H9 (cell line): ENCODE results near the gene PRG2. TPM values are rescaled to one million over a fixed set of nuclear protein-coding genes. Genes with fewer than 3 reads are reported as not detected.

Source experiments
- DNase-seq: peaks from one replicate; pipeline ENCODE4 v3.0.0-alpha.2; 2017
- H2AFZ ChIP-seq: one replicate; pipeline ENCODE4 v1.6.1; 2013; ENCODE audit warnings: mild to moderate bottlenecking, low read length, control low read depth, moderate library complexity
- H2AK5ac ChIP-seq: 2 replicates; pipeline ENCODE4 v1.6.1; 2013; ENCODE audit warnings: low read length, control low read depth, mixed read lengths; ENCODE audit not compliant: insufficient read length
- H2BK120ac ChIP-seq: one replicate; pipeline ENCODE4 v1.6.1; 2013; ENCODE audit warnings: low read depth, mild to moderate bottlenecking, low read length, control low read depth, inconsistent platforms; ENCODE audit not compliant: poor library complexity, severe bottlenecking
- H2BK12ac ChIP-seq: 2 replicates; pipeline ENCODE4 v1.6.1; 2013; ENCODE audit warnings: low read length, control low read depth, mixed read lengths, low read depth; ENCODE audit not compliant: insufficient read length
- H2BK15ac ChIP-seq: 2 replicates; pipeline ENCODE4 v1.6.1; 2013; ENCODE audit warnings: low read depth, low read length, control low read depth
- H2BK20ac ChIP-seq: one replicate; pipeline ENCODE4 v1.6.1; 2013; ENCODE audit warnings: low read depth, mild to moderate bottlenecking, low read length, control low read depth, inconsistent platforms; ENCODE audit not compliant: poor library complexity, severe bottlenecking
- H2BK5ac ChIP-seq: 2 replicates; pipeline ENCODE4 v1.6.1; 2013; ENCODE audit warnings: low read length, control low read depth, mixed read lengths; ENCODE audit not compliant: insufficient read length
- H3K14ac ChIP-seq: 2 replicates; pipeline ENCODE4 v1.6.1; 2013; ENCODE audit warnings: low read length, control low read depth; ENCODE audit not compliant: insufficient read depth
- H3K18ac ChIP-seq: 2 replicates; pipeline ENCODE4 v1.6.1; 2013; ENCODE audit warnings: low read depth, mild to moderate bottlenecking, mixed read lengths, low read length, control low read depth; ENCODE audit not compliant: insufficient read length
- H3K23ac ChIP-seq: 2 replicates; pipeline ENCODE4 v1.6.1; 2013; ENCODE audit warnings: low read length, control low read depth, mixed read lengths, low read depth; ENCODE audit not compliant: insufficient read length
- H3K23me2 ChIP-seq: 2 replicates; pipeline ENCODE4 v1.6.1; 2013; ENCODE audit warnings: low read depth, mild to moderate bottlenecking, mixed read lengths, low read length, control low read depth; ENCODE audit not compliant: insufficient read length, poor library complexity, severe bottlenecking
- H3K27ac ChIP-seq: 2 replicates; pipeline ENCODE4 v1.5.1; 2013; ENCODE audit warnings: low read length, control low read depth, mixed read lengths, low read depth; ENCODE audit not compliant: insufficient read length
- H3K27me3 ChIP-seq: 2 replicates; pipeline ENCODE4 v1.6.1; 2013; ENCODE audit warnings: low read length, control low read depth, inconsistent platforms; ENCODE audit not compliant: insufficient read depth
- H3K4ac ChIP-seq: 2 replicates; pipeline ENCODE4 v1.6.1; 2013; ENCODE audit warnings: low read depth, mild to moderate bottlenecking, control low read depth, inconsistent platforms, low read length, moderate library complexity
- H3K4me1 ChIP-seq: 2 replicates; pipeline ENCODE4 v1.6.1; 2013; ENCODE audit warnings: low read length, control low read depth, inconsistent platforms; ENCODE audit not compliant: insufficient read depth
- H3K4me2 ChIP-seq: 2 replicates; pipeline ENCODE4 v1.6.1; 2013; ENCODE audit warnings: low read length, control low read depth, mixed read lengths; ENCODE audit not compliant: insufficient read length, insufficient read depth
- H3K56ac ChIP-seq: 2 replicates; pipeline ENCODE4 v1.6.1; 2013; ENCODE audit warnings: low read depth, mild to moderate bottlenecking, mixed read lengths, low read length, control low read depth; ENCODE audit not compliant: insufficient read length
- H3K79me1 ChIP-seq: 2 replicates; pipeline ENCODE4 v1.6.1; 2013; ENCODE audit warnings: low read depth, mild to moderate bottlenecking, moderate library complexity, low read length, control low read depth, inconsistent platforms; ENCODE audit not compliant: insufficient read depth, poor library complexity, severe bottlenecking
- H3K79me2 ChIP-seq: 2 replicates; pipeline ENCODE4 v1.6.1; 2013; ENCODE audit warnings: low read length, control low read depth, inconsistent platforms; ENCODE audit not compliant: insufficient read depth
- H3K9ac ChIP-seq: 2 replicates; pipeline ENCODE4 v1.6.1; 2013; ENCODE audit warnings: low read length, control low read depth, mixed read lengths; ENCODE audit not compliant: insufficient read length; ENCODE audit errors: extremely low read depth
- H3K9me3 ChIP-seq: one replicate; pipeline ENCODE4 v1.6.1; 2013; ENCODE audit warnings: low read depth, low read length, inconsistent platforms; ENCODE audit not compliant: control insufficient read depth
- H3T11ph ChIP-seq: one replicate; pipeline ENCODE4 v1.6.1; 2013; ENCODE audit warnings: mild to moderate bottlenecking, low read length, control low read depth, inconsistent platforms
- H4K20me1 ChIP-seq: one replicate; pipeline ENCODE4 v1.6.1; 2013; ENCODE audit not compliant: control insufficient read depth, insufficient read length, insufficient read depth
- H4K5ac ChIP-seq: 2 replicates; pipeline ENCODE4 v1.6.1; 2013; ENCODE audit warnings: low read depth, mild to moderate bottlenecking, mixed read lengths, low read length, control low read depth; ENCODE audit not compliant: insufficient read length
- H4K8ac ChIP-seq: replicated peaks from 2 replicates; pipeline ENCODE4 v1.6.1; 2013; ENCODE audit warnings: low read length, control low read depth, mixed read lengths, low read depth; ENCODE audit not compliant: insufficient read length
- H4K91ac ChIP-seq: 2 replicates; pipeline ENCODE4 v1.6.1; 2013; ENCODE audit warnings: low read depth, mild to moderate bottlenecking, moderate library complexity, mixed read lengths, low read length, control low read depth; ENCODE audit not compliant: insufficient read length
- H3K27ac Mint-ChIP-seq, 3 experiments: 2 replicates in 2 of 3; 3 replicates in 1 of 3; pipeline ENCODE4 v1.8.0; 2020 to 2021; ENCODE audit warnings: mixed read lengths in 3 of 3, mild to moderate bottlenecking in 1 of 3, moderate library complexity in 1 of 3
- H3K27me3 Mint-ChIP-seq: 2 replicates; pipeline ENCODE4 v1.8.0; 2021; ENCODE audit warnings: low read depth, mild to moderate bottlenecking, moderate library complexity, mixed read lengths
- H3K36me3 Mint-ChIP-seq, 3 experiments: 2 replicates in 2 of 3; 3 replicates in 1 of 3; pipeline ENCODE4 v1.8.0; 2020 to 2021; ENCODE audit warnings: low read depth in 3 of 3, mixed read lengths in 3 of 3; ENCODE audit not compliant: insufficient read depth in 1 of 3
- H3K4me1 Mint-ChIP-seq, 2 experiments: 2 replicates each; pipeline ENCODE4 v1.8.0; 2020; ENCODE audit warnings: mixed read lengths in 2 of 2
- H3K4me3 Mint-ChIP-seq, 2 experiments: 2 replicates in 1 of 2; 3 replicates in 1 of 2; pipeline ENCODE4 v1.8.0; 2020 to 2021; ENCODE audit warnings: mild to moderate bottlenecking in 2 of 2, mixed read lengths in 2 of 2, moderate library complexity in 1 of 2
- H3K9me3 Mint-ChIP-seq, 2 experiments: 2 replicates in 1 of 2; 3 replicates in 1 of 2; pipeline ENCODE4 v1.8.0; 2020; ENCODE audit warnings: mild to moderate bottlenecking in 2 of 2, mixed read lengths in 2 of 2, moderate library complexity in 1 of 2
- WGBS: extraction: QIAGEN DNeasy Blood & Tissue Kit; methylation state at CpG from one replicate; pipeline ENCODE4 v1.1.7; 2013; ENCODE audit warnings: missing lambda C conversion rate, low lambda C conversion rate, mixed read lengths; ENCODE audit not compliant: insufficient read length; ENCODE audit errors: extremely low coverage; 5-methylcytosine and 5-hydroxymethylcytosine counted together
- total RNA-seq: library from RNA; stranded (reverse); gene quantifications from 2 replicates; pipeline ENCODE4 v1.2.1, GENCODE V29; 2021
- TF ChIP-seq, protein P1 (sequence below): fragments of 200-600 bp; sonication (generic); conservative IDR thresholded peaks from 3 replicates; pipeline ENCODE4 v1.8.0; 2021; ENCODE audit warnings: antibody characterized with exemption, mild to moderate bottlenecking

PRG2 gene
- total RNA-seq, 1 experiment from 2014 or later, result not detected

GRCh38 chr11:57422669-57423068 lies 32.2 kb upstream of the PRG2 start:
- no peaks in the 10 kb centered on the region for H3K27me3 ChIP-seq

More at GRCh38 chr11:57422669-57423068, 32.2 kb upstream of the PRG2 start:
- H3K4me2 ChIP-seq, result no peak overlapping the region
- no peak overlapping the region for H3K18ac ChIP-seq
- Mint-ChIP-seq H3K4me1 (peaks cover 22 to 31% of the 10 kb centered on the region in 2 experiments), H3K9me3 (no peaks in the 10 kb centered on the region), H3K27ac (no peak overlapping the region), H3K27me3 (peaks cover 18% of the 10 kb centered on the region), H3K4me3 (no peak overlapping the region), H3K36me3 (peaks cover 12 to 27% (median 26%) of the 10 kb centered on the region in 3 experiments)
- no peak overlapping the region for H4K5ac ChIP-seq
- H3K9me3 ChIP-seq, result no peaks in the 10 kb centered on the region
- no peak overlapping the region for H2BK20ac ChIP-seq
- no peak overlapping the region for H3K14ac ChIP-seq
- H3K79me1 ChIP-seq, result no peaks in the 10 kb centered on the region
- H2BK12ac ChIP-seq, result no peak overlapping the region
- no peak overlapping the region for H2AFZ ChIP-seq
- no peak overlapping the region for H4K8ac ChIP-seq
- no peaks in the 10 kb centered on the region for H4K20me1 ChIP-seq
- no peak overlapping the region for H3K23ac ChIP-seq
- peaks cover 6% of the 10 kb centered on the region for H3K23me2 ChIP-seq
- no CpG with 5 or more reads among the region's 4 CpGs for WGBS
- H3K9ac ChIP-seq, result no peak overlapping the region
- DNase-seq, result no peak
- no peak overlapping the region for H2BK5ac ChIP-seq
- H2AK5ac ChIP-seq, result no peak overlapping the region
- no peak overlapping the region for H4K91ac ChIP-seq
- no peak overlapping the region for H2BK15ac ChIP-seq
- H3K79me2 ChIP-seq, result no peaks in the 10 kb centered on the region
- TF ChIP-seq, protein P1, sequence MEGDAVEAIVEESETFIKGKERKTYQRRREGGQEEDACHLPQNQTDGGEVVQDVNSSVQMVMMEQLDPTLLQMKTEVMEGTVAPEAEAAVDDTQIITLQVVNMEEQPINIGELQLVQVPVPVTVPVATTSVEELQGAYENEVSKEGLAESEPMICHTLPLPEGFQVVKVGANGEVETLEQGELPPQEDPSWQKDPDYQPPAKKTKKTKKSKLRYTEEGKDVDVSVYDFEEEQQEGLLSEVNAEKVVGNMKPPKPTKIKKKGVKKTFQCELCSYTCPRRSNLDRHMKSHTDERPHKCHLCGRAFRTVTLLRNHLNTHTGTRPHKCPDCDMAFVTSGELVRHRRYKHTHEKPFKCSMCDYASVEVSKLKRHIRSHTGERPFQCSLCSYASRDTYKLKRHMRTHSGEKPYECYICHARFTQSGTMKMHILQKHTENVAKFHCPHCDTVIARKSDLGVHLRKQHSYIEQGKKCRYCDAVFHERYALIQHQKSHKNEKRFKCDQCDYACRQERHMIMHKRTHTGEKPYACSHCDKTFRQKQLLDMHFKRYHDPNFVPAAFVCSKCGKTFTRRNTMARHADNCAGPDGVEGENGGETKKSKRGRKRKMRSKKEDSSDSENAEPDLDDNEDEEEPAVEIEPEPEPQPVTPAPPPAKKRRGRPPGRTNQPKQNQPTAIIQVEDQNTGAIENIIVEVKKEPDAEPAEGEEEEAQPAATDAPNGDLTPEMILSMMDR, result no peak
- H3K4ac ChIP-seq, result no peak overlapping the region
- peaks cover 2% of the 10 kb centered on the region; the same call in 1 of the 2 replicates for H3K4me1 ChIP-seq
- H3K56ac ChIP-seq, result no peak overlapping the region
- no peak overlapping the region for H2BK120ac ChIP-seq
- no peak overlapping the region for H3K27ac ChIP-seq
- no peak overlapping the region for H3T11ph ChIP-seq
